GM23338 (cell line): ENCODE measurements around the gene MBL2. TPM values are rescaled to one million over a fixed set of nuclear protein-coding genes. Genes with fewer than 3 reads are reported as not detected.

Experiments
- ATAC-seq: fragments of 200-7000 bp; cut with Tn5 transposase; 3 replicates; pipeline ENCODE4 v1.9.1; 2020
- DNase-seq: peaks from one replicate; pipeline ENCODE4 v3.0.0-alpha.2; 2015; ENCODE audit warnings: low spot score
- H2AFZ ChIP-seq: fragments of 200-600 bp; sonication (generic); 2 replicates; pipeline ENCODE4 v1.8.0; 2016; ENCODE audit warnings: antibody characterized with exemption, mild to moderate bottlenecking, moderate library complexity
- H3F3A ChIP-seq: fragments of 200-600 bp; sonication (generic); replicated peaks from 2 replicates; pipeline ENCODE4 v1.8.0; 2017; ENCODE audit warnings: antibody characterized with exemption, mixed run types, low read depth
- H3K27ac ChIP-seq: fragments of 200-600 bp; sonication (generic); 2 replicates; pipeline ENCODE4 v1.6.1; 2016; ENCODE audit warnings: low read depth
- H3K27me3 ChIP-seq: fragments of 200-600 bp; sonication (generic); 2 replicates; pipeline ENCODE4 v1.8.0; 2016; ENCODE audit warnings: mild to moderate bottlenecking, mixed run types, moderate library complexity; ENCODE audit not compliant: insufficient read depth
- H3K36me3 ChIP-seq: fragments of 200-600 bp; sonication (generic); 2 replicates; pipeline ENCODE4 v1.8.0; 2016; ENCODE audit warnings: mild to moderate bottlenecking; ENCODE audit not compliant: insufficient read depth
- H3K4me1 ChIP-seq: fragments of 200-600 bp; sonication (generic); 2 replicates; pipeline ENCODE4 v1.8.0; 2016; ENCODE audit warnings: mild to moderate bottlenecking, moderate library complexity; ENCODE audit not compliant: insufficient read depth
- H3K4me2 ChIP-seq: fragments of 200-600 bp; sonication (generic); 2 replicates; pipeline ENCODE4 v1.7.1; 2017; ENCODE audit warnings: mixed run types
- H3K4me3 ChIP-seq: fragments of 200-600 bp; sonication (generic); 2 replicates; pipeline ENCODE4 v1.6.1; 2016; ENCODE audit warnings: mixed run types
- H3K79me2 ChIP-seq: fragments of 200-600 bp; sonication (generic); replicated peaks from 2 replicates; pipeline ENCODE4 v1.8.0; 2017; ENCODE audit warnings: mild to moderate bottlenecking; ENCODE audit not compliant: insufficient read depth
- H3K9me2 ChIP-seq: fragments of 200-600 bp; sonication (generic); 2 replicates; pipeline ENCODE4 v1.8.0; 2017; ENCODE audit not compliant: insufficient read depth
- H4K20me1 ChIP-seq: fragments of 200-600 bp; sonication (generic); replicated peaks from 2 replicates; pipeline ENCODE4 v1.8.0; 2017; ENCODE audit warnings: mild to moderate bottlenecking; ENCODE audit not compliant: insufficient read depth
- H3K27ac Mint-ChIP-seq: 2 replicates; pipeline ENCODE4 v1.8.0; 2020; ENCODE audit warnings: inconsistent platforms, mild to moderate bottlenecking, moderate library complexity, mixed read lengths
- H3K27me3 Mint-ChIP-seq: 3 replicates; pipeline ENCODE4 v1.8.0; 2022; ENCODE audit warnings: low read depth, mild to moderate bottlenecking, moderate library complexity, mixed read lengths, inconsistent platforms; ENCODE audit not compliant: insufficient read depth, poor library complexity
- H3K36me3 Mint-ChIP-seq: 3 replicates; pipeline ENCODE4 v1.8.0; 2021; ENCODE audit warnings: low read depth, mild to moderate bottlenecking, inconsistent platforms, moderate library complexity, mixed read lengths
- H3K4me1 Mint-ChIP-seq: 3 replicates; pipeline ENCODE4 v1.8.0; 2020; ENCODE audit warnings: mild to moderate bottlenecking, inconsistent platforms, mixed read lengths
- H3K4me3 Mint-ChIP-seq: 3 replicates; pipeline ENCODE4 v1.8.0; 2021; ENCODE audit warnings: moderate library complexity, mild to moderate bottlenecking, inconsistent platforms, mixed read lengths
- H3K9me3 Mint-ChIP-seq: 3 replicates; pipeline ENCODE4 v1.8.0; 2020; ENCODE audit warnings: moderate library complexity, mild to moderate bottlenecking, inconsistent platforms, mixed read lengths
- ETS1 ChIP-seq: IDR thresholded peaks from 2 replicates; pipeline ENCODE4 v1.6.1; 2016; ENCODE audit warnings: antibody characterized with exemption
- POLR2AphosphoS5 ChIP-seq: IDR thresholded peaks from 2 replicates; pipeline ENCODE4 v1.6.1; 2016; ENCODE audit warnings: antibody characterized with exemption, low read depth
- STAT1 ChIP-seq: IDR thresholded peaks from one replicate; pipeline ENCODE4 v1.6.1; 2016; ENCODE audit warnings: antibody characterized with exemption; ENCODE audit not compliant: unreplicated experiment
- ZNF114 ChIP-seq: fragments of 250-450 bp; sonication (Bioruptor Pico); IDR thresholded peaks from 2 replicates; pipeline ENCODE4 v1.5.0; 2020; ENCODE audit warnings: mild to moderate bottlenecking, moderate library complexity
- ZNF331 ChIP-seq: fragments of 250-450 bp; sonication (Bioruptor Pico); IDR thresholded peaks from 2 replicates; pipeline ENCODE4 v1.5.0; 2020; ENCODE audit warnings: low read depth, mild to moderate bottlenecking, moderate library complexity
- ZNF462 ChIP-seq: fragments of 250-450 bp; sonication (Bioruptor Pico); IDR thresholded peaks from 2 replicates; pipeline ENCODE4 v1.5.0; 2020; ENCODE audit warnings: mild to moderate bottlenecking, moderate library complexity
- polyA plus RNA-seq: library from polyadenylated mRNA; unstranded; fragments of >200 nt; fragmentation: Nextera tagmentation; extraction: Ambion mirVana; gene quantifications from 2 replicates; pipeline ENCODE4 v1.2.1, GENCODE V29; 2016
- total RNA-seq: library from RNA; depleted of rRNA; stranded (reverse); fragments of >200 nt; shearing (Covaris generic); gene quantifications from 2 replicates; pipeline ENCODE4 v1.2.3, GENCODE V29; 2014

MBL2 gene
- total and polyA plus RNA-seq, 2 experiments from 2014 or later, result not detected

- no peak for TF ChIP-seq ZNF462 (CRISPR knock-in tag)
- no peak for TF ChIP-seq ZNF114 (CRISPR knock-in tag)
- no peak for TF ChIP-seq ETS1
Measured at GRCh38 chr10:52742731-52743130, 29.9 kb downstream of the MBL2 start (continued).

GRCh38 chr10:52741851-52742250 lies 30.7 kb downstream of the MBL2 start:
- H3K36me3 ChIP-seq, result no peaks in the 10 kb centered on the region
- H3K9me3 Mint-ChIP-seq, result peaks cover 6% of the 10 kb centered on the region
- no peak overlapping the region for H3K27ac Mint-ChIP-seq
- H3K4me1 Mint-ChIP-seq, result no peaks in the 10 kb centered on the region
- ATAC-seq (no peak), DNase-seq (no peak)
- no peak overlapping the region for H3K4me3 ChIP-seq
- no peaks in the 10 kb centered on the region for H3F3A ChIP-seq
- no peaks in the 10 kb centered on the region for H3K4me1 ChIP-seq
- no peaks in the 10 kb centered on the region for H3K27me3 Mint-ChIP-seq
- H2AFZ ChIP-seq, result no peak overlapping the region; the same call in 1 of the 2 replicates
- no peaks in the 10 kb centered on the region for H3K79me2 ChIP-seq
- H4K20me1 ChIP-seq, result no peaks in the 10 kb centered on the region
- H3K36me3 Mint-ChIP-seq, result peaks cover 5% of the 10 kb centered on the region; the same call in 2 of the 3 replicates
- no peaks in the 10 kb centered on the region for H3K27me3 ChIP-seq
- no peak overlapping the region for H3K4me2 ChIP-seq
- no peak overlapping the region for H3K4me3 Mint-ChIP-seq
- no peak overlapping the region for H3K27ac ChIP-seq
- peaks cover 2% of the 10 kb centered on the region; the same call in 1 of the 2 replicates for H3K9me2 ChIP-seq
- TF ChIP-seq ZNF114 (CRISPR knock-in tag), result no peak
- TF ChIP-seq ZNF462 (CRISPR knock-in tag), result no peak
- no peak for TF ChIP-seq POLR2AphosphoS5
- TF ChIP-seq STAT1, result no peak
- TF ChIP-seq ZNF331 (CRISPR knock-in tag), result no peak
- no peak for TF ChIP-seq ETS1
